Measurements from ENCODE around the gene MTCL1. TPM values are rescaled to one million over a fixed set of nuclear protein-coding genes. Genes with fewer than 3 reads are reported as not detected.

MTCL1 gene
- total RNA-seq, 2 donors from 2014 or later: 15.3 to 27.7 TPM

- Histone ChIP-seq H3K4me1 (peaks cover 5% of the 10 kb centered on the region), H3K36me3 (replicated peaks in 1 of 2; ENCODE audit: insufficient read depth in 1 of 2, low read depth in 2 of 2) (no peaks in the 10 kb centered on the region), H3K27ac (no peak overlapping the region), H3K4me3 (no peak overlapping the region), H3K27me3 (no peaks in the 10 kb centered on the region), H3K9me3 (no peaks in the 10 kb centered on the region)
- ATAC-seq: no peak
- TF ChIP-seq CTCF (IDR thresholded peaks at IDR 0.05) (no peak), POLR2A (IDR thresholded peaks at IDR 0.05) (no peak)
- WGBS, 2 donors: 82% methylated on average over 16 to 17 of the region's 20 CpGs
- intact Hi-C loops (cut with DNase I): no loop called here
- no peak for DNase-seq
Observed at GRCh38 chr18:8662560-8663255, 42.6 kb upstream of the MTCL1 start.

GRCh38 chr18:8667846-8668245 lies 37.5 kb upstream of the MTCL1 start:
- intact Hi-C loops (cut with DNase I): no loop called here
- Histone ChIP-seq H3K36me3 (replicated peaks in 1 of 2; ENCODE audit: insufficient read depth in 1 of 2, low read depth in 2 of 2) (no peaks in the 10 kb centered on the region), H3K4me1 (no peaks in the 10 kb centered on the region), H3K27ac (no peak overlapping the region), H3K9me3 (no peaks in the 10 kb centered on the region), H3K4me3 (no peak overlapping the region), H3K27me3 (no peaks in the 10 kb centered on the region)
- no peak for DNase-seq
- ATAC-seq: no peak
- 78 to 88% methylated on average over 3 of the region's 3 CpGs for WGBS, 2 donors
- TF ChIP-seq CTCF (IDR thresholded peaks at IDR 0.05): no peak
- TF ChIP-seq POLR2A (IDR thresholded peaks at IDR 0.05): no peak

GRCh38 chr18:8668381-8668780 lies 37.0 kb upstream of the MTCL1 start:
- ATAC-seq: no peak
- no peak for TF ChIP-seq POLR2A (IDR thresholded peaks at IDR 0.05)
- no peak for TF ChIP-seq CTCF (IDR thresholded peaks at IDR 0.05)
- no peaks in the 10 kb centered on the region for H3K4me1 ChIP-seq

DNA sequence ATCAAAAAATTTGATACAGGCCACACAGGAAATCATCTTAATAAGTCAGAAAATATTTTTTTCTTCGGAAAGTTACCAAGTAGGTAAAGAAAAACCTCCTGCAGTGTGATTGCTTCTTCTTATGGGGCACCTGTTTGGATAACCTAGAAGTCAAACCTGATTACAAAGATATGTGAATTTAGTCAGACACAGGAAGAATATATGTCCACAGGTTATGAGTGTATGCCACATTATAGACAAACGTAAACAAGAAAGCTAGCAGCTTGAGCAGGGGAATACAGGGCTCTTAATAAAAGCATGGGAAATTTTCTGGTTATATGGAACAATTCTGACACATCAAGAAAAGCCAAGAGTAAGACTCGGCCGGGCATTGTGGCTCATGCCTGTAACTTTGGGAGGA lies 35.8 kb upstream of the MTCL1 start:
- Histone ChIP-seq H3K36me3 (replicated peaks in 1 of 2; ENCODE audit: insufficient read depth in 1 of 2, low read depth in 2 of 2) (no peaks in the 10 kb centered on the region), H3K27ac (no peak overlapping the region), H3K9me3 (no peaks in the 10 kb centered on the region), H3K27me3 (no peaks in the 10 kb centered on the region), H3K4me3 (no peak overlapping the region), H3K4me1 (no peaks in the 10 kb centered on the region)
- ATAC-seq (no peak), DNase-seq (no peak)
- intact Hi-C loops (cut with DNase I): no loop called here
- TF ChIP-seq CTCF (IDR thresholded peaks at IDR 0.05): no peak
- TF ChIP-seq POLR2A (IDR thresholded peaks at IDR 0.05): no peak
- WGBS, 2 donors: 83 to 84% methylated on average over 4 of the region's 4 CpGs

More at GRCh38 chr18:8668381-8668780, 37.0 kb upstream of the MTCL1 start:
- no peak for DNase-seq
- Histone ChIP-seq H3K9me3 (no peaks in the 10 kb centered on the region), H3K4me3 (no peak overlapping the region), H3K36me3 (replicated peaks in 1 of 2; ENCODE audit: insufficient read depth in 1 of 2, low read depth in 2 of 2) (no peaks in the 10 kb centered on the region), H3K27ac (no peak overlapping the region), H3K27me3 (no peaks in the 10 kb centered on the region)
- intact Hi-C loops (cut with DNase I): no loop called here
